OCI-M1 (cell line): Measurements from ENCODE around the gene ITGB2.
"Not testable (repeated sequence)": the region's sequence is repeated elsewhere in the genome, so short reads cannot be mapped to it uniquely, and the experiment has no call there.

Experiments used
- DNase-seq: peaks from one replicate; lab custom pipeline; 2025; lab: John Stamatoyannopoulos, UW

The ITGB2 gene

DNA sequence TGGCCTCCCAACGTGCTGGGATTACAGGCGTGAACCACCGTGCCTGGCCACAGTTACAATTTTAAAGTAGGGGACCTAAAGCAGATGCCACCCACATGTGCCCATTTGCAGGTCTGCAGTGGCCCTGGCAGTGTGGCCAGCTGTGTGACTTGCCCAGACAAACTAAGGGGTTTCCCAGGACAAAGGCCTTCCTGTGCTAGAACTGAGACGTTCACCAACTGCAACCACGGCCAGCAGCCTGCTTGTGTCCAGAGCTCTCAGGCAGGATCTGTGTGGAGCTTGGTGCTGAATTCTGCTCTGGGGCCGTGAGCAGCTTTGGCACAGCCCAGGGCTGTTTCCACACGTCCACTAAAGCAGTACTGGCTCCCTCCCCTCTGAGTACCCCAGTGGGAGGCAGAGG lies 36.6 kb downstream of the ITGB2 start:
- DNase-seq = no peak

GRCh38 chr21:44883250-44883649 lies 37.4 kb downstream of the ITGB2 start:
- no peak for DNase-seq

GRCh38 chr21:44881198-44881872 lies 39.4 kb downstream of the ITGB2 start:
- no peak for DNase-seq

DNA sequence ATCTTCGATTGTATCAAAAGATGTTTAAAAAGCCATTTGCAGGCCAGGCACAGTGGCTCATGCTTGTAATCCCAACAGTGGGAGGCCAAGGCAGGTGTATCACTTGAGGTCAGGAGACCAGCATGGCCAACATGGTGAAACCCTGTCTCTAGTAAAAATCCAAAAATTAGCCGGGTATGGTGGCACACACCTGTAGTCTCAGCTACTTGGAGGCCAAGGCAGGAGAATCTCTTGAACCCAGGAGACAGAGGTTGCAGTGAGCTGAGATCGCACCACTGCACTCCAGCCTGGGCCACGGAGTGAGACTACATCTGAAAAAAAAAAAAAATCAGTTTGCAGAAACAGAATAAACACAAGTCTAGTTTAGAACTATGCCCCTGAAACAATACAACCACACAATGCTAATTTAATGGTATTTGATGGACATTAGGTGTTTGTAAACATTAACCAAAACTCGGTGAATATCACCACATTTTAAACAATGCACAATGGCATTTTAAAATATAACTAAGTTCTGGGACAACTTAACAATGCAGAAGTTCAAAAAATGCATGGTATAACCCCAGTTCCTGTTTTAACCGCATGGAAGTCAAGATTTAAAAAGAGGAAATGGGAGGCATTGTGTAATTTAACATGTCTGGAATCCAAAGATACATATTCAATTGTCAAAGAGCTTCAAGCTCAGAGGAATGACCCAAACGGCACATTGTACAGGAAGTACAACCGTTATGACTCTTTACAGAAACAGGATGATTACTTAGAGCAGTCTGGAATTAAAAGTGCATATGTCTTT lies 40.1 kb downstream of the ITGB2 start:
- peak; percentile 98 for DNase-seq

DNA sequence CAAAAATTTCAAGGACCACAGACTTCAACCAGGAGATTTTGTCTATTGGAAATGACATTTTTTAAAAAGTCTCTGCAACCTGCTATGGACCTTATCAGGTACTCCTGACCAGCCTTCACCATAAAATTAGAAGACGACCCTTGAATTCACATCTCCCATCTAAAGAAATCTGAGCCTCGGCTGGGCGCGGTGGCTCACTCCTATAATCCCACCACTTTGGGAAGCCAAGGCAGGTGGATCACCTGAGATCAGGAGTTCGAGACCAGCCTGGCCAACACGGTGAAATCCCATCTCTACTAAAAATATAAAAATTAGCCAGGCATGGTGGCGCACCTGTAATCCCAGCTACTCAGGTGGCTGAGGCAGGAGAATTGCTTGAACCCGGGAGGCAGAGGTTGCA lies 41.5 kb downstream of the ITGB2 start:
- not testable (repeated sequence) for DNase-seq

- DNase-seq = peak; percentile 97
These were observed 42.4 kb downstream of the ITGB2 start for GRCh38 chr21:44878053-44878982.

- DNase-seq = no peak
These were observed 43.7 kb downstream of the ITGB2 start for GRCh38 chr21:44876849-44877575.

GRCh38 chr21:44875316-44875700 lies 45.4 kb downstream of the ITGB2 start:
- DNase-seq = peak; percentile 89

DNA sequence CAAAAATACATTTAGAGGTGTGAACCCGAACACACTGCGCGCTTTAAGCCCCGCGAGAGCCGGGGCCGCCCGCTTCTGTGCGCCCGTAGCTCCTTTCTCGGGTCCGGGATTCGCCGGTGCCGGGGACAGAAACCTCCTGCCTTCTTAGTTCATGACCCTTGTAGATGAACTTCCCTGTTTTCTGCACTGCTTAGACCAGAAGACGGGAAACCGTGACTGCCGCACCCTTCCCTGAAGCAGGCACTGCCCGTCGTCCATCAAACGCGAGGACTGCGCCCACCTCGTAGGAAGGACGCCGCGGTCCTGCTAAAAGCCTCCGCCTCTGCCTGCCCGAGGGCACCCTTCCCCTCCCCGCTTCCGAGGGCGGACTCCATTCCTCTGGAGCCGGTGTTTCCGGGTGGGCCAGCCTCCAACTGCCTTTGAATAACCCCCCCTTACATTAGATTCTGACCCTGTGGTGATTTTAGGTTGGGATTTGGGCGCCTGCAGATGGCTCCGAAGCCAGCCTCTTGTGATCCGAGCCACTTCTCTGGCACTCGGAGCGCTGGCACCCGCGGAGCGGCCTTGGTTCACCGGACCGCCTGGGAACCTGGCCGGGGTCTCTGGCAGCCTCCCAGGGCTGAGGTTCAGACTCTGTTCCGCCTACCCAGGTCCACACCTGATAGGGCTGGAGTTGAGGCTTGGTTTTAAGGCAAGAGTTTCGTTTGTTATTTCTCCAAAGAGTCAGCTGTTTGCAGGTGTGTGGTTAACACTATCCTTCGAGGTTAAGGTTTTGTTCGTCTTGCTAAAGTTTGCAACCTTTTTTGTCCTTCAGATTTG lies 46.0 kb downstream of the ITGB2 start:
- DNase-seq = peak; percentile 53

GRCh38 chr21:44874240-44874496 lies 46.5 kb downstream of the ITGB2 start:
- DNase-seq = no peak

- DNase-seq = peak; percentile 100
These were observed 47.1 kb downstream of the ITGB2 start, which contains the start of gene PTTG1IP for GRCh38 chr21:44873356-44874239. PTTG1IP (minus strand) TSS chr21:44873690; CDS start chr21:44873616, 74 bp downstream.

GRCh38 chr21:44872649-44873355 lies 47.9 kb downstream of the ITGB2 start:
- DNase-seq = peak; percentile 68

- peak; percentile 68 for DNase-seq
These were observed 48.4 kb downstream of the ITGB2 start for GRCh38 chr21:44872323-44872648.

DNA sequence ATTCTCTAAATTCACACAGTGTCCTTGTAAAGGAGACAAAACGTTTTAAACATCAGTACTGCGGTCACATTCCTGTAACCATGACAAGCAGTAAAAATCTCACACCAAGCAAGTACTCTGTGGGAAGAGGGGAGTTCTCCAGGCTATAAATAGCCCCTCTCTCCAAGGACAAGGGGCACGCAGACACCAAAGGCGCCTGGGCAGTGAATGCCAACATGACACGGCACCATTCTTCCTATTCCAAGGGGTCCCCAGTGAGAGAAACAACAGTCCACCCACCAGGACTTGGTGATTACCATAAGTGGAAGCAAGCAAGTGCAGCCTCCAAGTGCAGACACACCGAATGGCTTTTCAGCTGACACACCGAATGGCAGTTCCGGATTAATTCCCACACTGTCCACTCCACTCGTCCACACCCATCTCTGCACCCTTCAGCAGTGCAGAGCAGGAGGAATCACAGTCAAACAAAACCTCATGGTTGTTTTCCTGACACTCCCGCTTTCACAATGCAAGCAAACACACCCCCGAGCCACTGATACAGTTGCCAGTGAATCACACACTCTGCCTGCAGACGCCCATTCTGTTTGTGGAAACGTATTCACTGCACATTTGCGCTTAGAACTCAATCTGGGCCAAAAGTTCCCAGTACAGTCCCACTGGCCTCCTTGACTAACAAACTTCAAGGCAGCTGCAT lies 49.0 kb downstream of the ITGB2 start:
- no peak for DNase-seq

DNA sequence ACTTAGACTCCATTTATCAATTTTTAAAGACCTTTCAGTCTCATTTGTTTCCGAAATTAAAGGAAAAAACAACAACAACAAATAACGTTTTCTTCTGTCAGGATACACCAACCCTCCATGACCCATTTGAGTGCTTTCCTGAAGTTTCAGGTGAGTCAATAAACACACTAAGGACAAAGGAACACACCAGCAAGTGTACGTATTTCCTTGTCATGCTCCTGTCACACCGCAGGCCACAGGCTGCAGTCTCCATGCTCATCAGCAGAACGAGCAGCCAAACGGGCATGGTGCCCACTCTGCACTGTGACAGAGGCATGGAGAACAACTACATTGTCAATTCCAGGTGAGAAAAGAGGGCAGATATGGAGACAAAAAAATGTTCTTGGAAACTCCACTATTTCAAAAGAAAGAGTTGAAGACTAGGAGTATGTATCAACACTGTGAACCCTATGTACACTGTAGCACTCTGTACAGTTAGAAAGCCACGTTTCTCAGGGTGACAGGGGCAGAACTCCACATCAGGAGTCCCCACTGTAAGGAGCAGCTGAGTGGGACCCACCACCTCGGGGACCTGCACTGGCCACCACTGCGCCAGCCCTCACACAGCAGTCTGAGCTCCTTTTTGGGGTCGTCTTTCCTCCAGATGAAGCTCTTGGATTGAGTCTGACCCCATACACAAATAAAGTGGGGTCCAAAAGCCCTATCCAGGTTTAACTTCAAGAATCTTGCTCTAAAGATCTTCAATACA lies 49.8 kb downstream of the ITGB2 start:
- DNase-seq = no peak

GRCh38 chr21:44869781-44870747 lies 50.6 kb downstream of the ITGB2 start:
- DNase-seq = peak; percentile 49

DNA sequence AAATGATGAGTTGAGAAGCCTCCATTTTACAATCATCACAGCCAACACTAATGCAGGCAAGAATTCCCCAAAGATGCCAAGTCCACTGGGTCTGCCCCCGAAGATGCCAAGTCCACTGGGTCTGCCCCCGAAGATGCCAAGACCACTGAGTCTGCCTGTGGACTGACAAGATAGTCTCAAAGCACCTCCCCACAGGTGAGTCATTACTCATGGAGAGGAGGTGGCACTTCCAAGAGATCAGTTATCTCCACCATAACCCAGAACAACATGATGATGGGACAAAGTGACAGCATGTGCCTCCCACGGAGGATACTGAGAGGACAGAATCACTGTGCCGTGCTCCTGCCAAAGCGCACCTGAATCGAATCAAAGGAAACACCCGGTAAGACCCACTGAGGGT lies 52.0 kb downstream of the ITGB2 start:
- DNase-seq = no peak
